Fibroblast of lung (primary cell): ENCODE results near the gene KLHDC7B. TPM values are rescaled to one million over a fixed set of nuclear protein-coding genes. Genes with fewer than 3 reads are reported as not detected.

ENCODE experiments used
- DNase-seq, 2 donors: peaks; one replicate each; pipeline versions ENCODE4 v3.0.0 to v3.0.0-alpha.2; 2010; ENCODE audit warnings: low read depth in 2 of 2
- H2AFZ ChIP-seq: 2 replicates; pipeline ENCODE4 v1.5.1; 2012; ENCODE audit warnings: low read length, control low read depth, inconsistent platforms
- H3K27ac ChIP-seq: 2 replicates; pipeline ENCODE4 v1.5.1; 2011; ENCODE audit warnings: low read length, control low read depth; ENCODE audit not compliant: insufficient read depth
- H3K27me3 ChIP-seq: 2 replicates; pipeline ENCODE4 v1.5.1; 2011; ENCODE audit warnings: mild to moderate bottlenecking, low read length; ENCODE audit not compliant: control insufficient read depth, insufficient read depth
- H3K36me3 ChIP-seq: 2 replicates; pipeline ENCODE4 v1.5.1; 2011; ENCODE audit warnings: low read length; ENCODE audit not compliant: control insufficient read depth, insufficient read depth
- H3K4me1 ChIP-seq: 2 replicates; pipeline ENCODE4 v1.5.1; 2011; ENCODE audit warnings: low read length; ENCODE audit not compliant: control insufficient read depth, insufficient read depth; ENCODE audit errors: extremely low read depth
- H3K4me2 ChIP-seq: 2 replicates; pipeline ENCODE4 v1.5.1; 2011; ENCODE audit warnings: low read length, control low read depth; ENCODE audit not compliant: insufficient read depth; ENCODE audit errors: extremely low read depth
- H3K4me3 ChIP-seq, 4 experiments: fragments of 200-600 bp in 1 of 4; sonication (generic) in 1 of 4; replicated peaks in 1 of 4; 2 replicates each; pipeline ENCODE4 v1.5.1; 2011 to 2016; ENCODE audit warnings: low read length in 4 of 4, low read depth in 3 of 4, mild to moderate bottlenecking in 3 of 4, control low read depth in 2 of 4, inconsistent platforms in 1 of 4, mixed read lengths in 1 of 4; ENCODE audit not compliant: insufficient read depth in 1 of 4; ENCODE audit errors: control extremely low read depth in 1 of 4
- H3K79me2 ChIP-seq: 2 replicates; pipeline ENCODE4 v1.5.1; 2012; ENCODE audit warnings: mild to moderate bottlenecking, low read length, inconsistent platforms; ENCODE audit not compliant: control insufficient read depth, insufficient read depth
- H3K9ac ChIP-seq: 2 replicates; pipeline ENCODE4 v1.5.1; 2011; ENCODE audit warnings: mild to moderate bottlenecking, low read length, control low read depth; ENCODE audit not compliant: insufficient read depth
- H3K9me3 ChIP-seq: 2 replicates; pipeline ENCODE4 v1.5.1; 2012; ENCODE audit warnings: low read depth, low read length; ENCODE audit not compliant: control insufficient read depth, insufficient read depth
- H4K20me1 ChIP-seq: 2 replicates; pipeline ENCODE4 v1.5.1; 2011; ENCODE audit warnings: low read length; ENCODE audit not compliant: control insufficient read depth, insufficient read depth; ENCODE audit errors: extremely low read depth
- EZH2 ChIP-seq: IDR thresholded peaks from 2 replicates; pipeline ENCODE4 v1.5.1; 2012; ENCODE audit warnings: low read length, control low read depth, mild to moderate bottlenecking; ENCODE audit errors: missing control alignments
- polyA plus RNA-seq, 2 donors: library from polyadenylated mRNA; depleted of rRNA in 1 of 2; stranded (reverse) in 1 of 2; unstranded in 1 of 2; fragments of >200 nt; gene quantifications; 2 replicates each; pipeline ENCODE4 v1.2.1, GENCODE V29; 2011 to 2012; ENCODE audit warnings: missing spikeins in 1 of 2
- total RNA-seq: library from RNA; depleted of rRNA; stranded (reverse); fragments of >200 nt; gene quantifications from 2 replicates; pipeline ENCODE4 v1.2.1, GENCODE V29; 2014
- TF ChIP-seq, protein P1 (sequence below), 2 donors: IDR thresholded peaks in 1 of 2; conservative IDR thresholded peaks in 1 of 2; 1 replicate in 1 of 2; 2 replicates in 1 of 2; pipeline ENCODE4 v1.5.1; 2011 to 2012; ENCODE audit warnings: low read length in 2 of 2, control low read depth in 1 of 2, inconsistent platforms in 1 of 2, low read depth in 1 of 2, mild to moderate bottlenecking in 1 of 2

KLHDC7B gene
- total and polyA plus RNA-seq, 2 donors (not counting 1 experiment from before 2014, with no cell fraction given), result 0.17 TPM; not detected in 1

DNA sequence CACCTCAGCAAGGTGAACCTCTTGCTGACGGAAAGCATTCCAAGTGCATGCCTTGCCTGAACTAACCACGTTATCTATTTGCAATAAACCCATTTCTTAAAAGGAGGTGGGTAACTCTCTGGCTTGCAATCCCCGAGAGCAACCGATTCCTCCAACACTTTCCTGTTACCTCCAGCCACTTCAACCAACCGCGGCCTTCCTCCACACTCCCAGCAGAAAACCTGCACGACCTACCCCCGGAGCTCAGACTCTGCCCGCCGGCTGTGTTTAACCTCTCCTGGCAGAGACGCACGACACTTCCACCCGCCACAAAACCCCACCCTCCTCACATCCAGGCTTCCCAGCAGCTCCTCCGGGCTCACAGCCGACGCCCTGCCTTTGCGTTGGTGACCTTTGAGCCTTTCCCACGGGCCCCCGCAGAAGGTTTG, 21.0 kb upstream of the KLHDC7B start:
- peak overlapping the region; percentile 53 to 82 (median 66) for H3K4me3 ChIP-seq
- peaks cover 17% of the 10 kb centered on the region for H3K36me3 ChIP-seq
- H3K4me2 ChIP-seq, result peak overlapping the region; percentile 100
- H3K27ac ChIP-seq, result peak overlapping the region; percentile 71
- H3K27me3 ChIP-seq, result no peaks in the 10 kb centered on the region
- H3K4me1 ChIP-seq, result peaks cover 11% of the 10 kb centered on the region
- no peaks in the 10 kb centered on the region for H4K20me1 ChIP-seq
- no peaks in the 10 kb centered on the region for H3K9me3 ChIP-seq
- DNase-seq, result no peak
- H3K79me2 ChIP-seq, result peaks cover 18% of the 10 kb centered on the region
- H2AFZ ChIP-seq, result no peak overlapping the region
- H3K9ac ChIP-seq, result peak overlapping the region; percentile 84
- no peak for TF ChIP-seq EZH2
- TF ChIP-seq, protein P1, sequence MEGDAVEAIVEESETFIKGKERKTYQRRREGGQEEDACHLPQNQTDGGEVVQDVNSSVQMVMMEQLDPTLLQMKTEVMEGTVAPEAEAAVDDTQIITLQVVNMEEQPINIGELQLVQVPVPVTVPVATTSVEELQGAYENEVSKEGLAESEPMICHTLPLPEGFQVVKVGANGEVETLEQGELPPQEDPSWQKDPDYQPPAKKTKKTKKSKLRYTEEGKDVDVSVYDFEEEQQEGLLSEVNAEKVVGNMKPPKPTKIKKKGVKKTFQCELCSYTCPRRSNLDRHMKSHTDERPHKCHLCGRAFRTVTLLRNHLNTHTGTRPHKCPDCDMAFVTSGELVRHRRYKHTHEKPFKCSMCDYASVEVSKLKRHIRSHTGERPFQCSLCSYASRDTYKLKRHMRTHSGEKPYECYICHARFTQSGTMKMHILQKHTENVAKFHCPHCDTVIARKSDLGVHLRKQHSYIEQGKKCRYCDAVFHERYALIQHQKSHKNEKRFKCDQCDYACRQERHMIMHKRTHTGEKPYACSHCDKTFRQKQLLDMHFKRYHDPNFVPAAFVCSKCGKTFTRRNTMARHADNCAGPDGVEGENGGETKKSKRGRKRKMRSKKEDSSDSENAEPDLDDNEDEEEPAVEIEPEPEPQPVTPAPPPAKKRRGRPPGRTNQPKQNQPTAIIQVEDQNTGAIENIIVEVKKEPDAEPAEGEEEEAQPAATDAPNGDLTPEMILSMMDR (conservative IDR thresholded peaks at IDR 0.05 in 1 of 2, IDR thresholded peaks at IDR 0.05 in 1 of 2; ENCODE audit: low read depth in 1 of 2, low read length in 2 of 2), result no peak

- peak within 1 kb of the TSS; percentile 84 for H3K9ac ChIP-seq
- H3K27ac ChIP-seq, result peak within 1 kb of the TSS; percentile 71
- peaks cover 3% of the 10 kb centered on the region for H3K27me3 ChIP-seq
- H2AFZ ChIP-seq, result peak within 1 kb of the TSS; percentile 17
- H3K79me2 ChIP-seq, result peaks cover 18% of the 10 kb centered on the region
- peaks cover 11% of the 10 kb centered on the region for H3K4me1 ChIP-seq
- peaks cover 17% of the 10 kb centered on the region for H3K36me3 ChIP-seq
- H3K4me3 ChIP-seq, result peak within 1 kb of the TSS; percentile 53 to 82 (median 66)
- peak; percentile 97 for DNase-seq
- H4K20me1 ChIP-seq, result no peaks in the 10 kb centered on the region
- TF ChIP-seq, protein P1 (conservative IDR thresholded peaks at IDR 0.05 in 1 of 2, IDR thresholded peaks at IDR 0.05 in 1 of 2; ENCODE audit: low read depth in 1 of 2, low read length in 2 of 2), result no peak
- no peak for TF ChIP-seq EZH2
- no peaks in the 10 kb centered on the region for H3K9me3 ChIP-seq
- peak within 1 kb of the TSS; percentile 100 for H3K4me2 ChIP-seq
Observed at GRCh38 chr22:50525104-50525857, 20.4 kb upstream of the KLHDC7B start, which contains the start of gene SCO2. Gene SCO2, minus strand, starts transcription at chr22:50525598. Its CDS starts 1,187 bp downstream, at chr22:50524411.

- Histone ChIP-seq H3K4me2 (peak overlapping the region; percentile 64), H3K27ac (peak overlapping the region; percentile 71), H3K36me3 (peaks cover 17% of the 10 kb centered on the region), H3K4me1 (peaks cover 16% of the 10 kb centered on the region), H4K20me1 (no peaks in the 10 kb centered on the region), H3K9me3 (no peaks in the 10 kb centered on the region), H2AFZ (peak overlapping the region; percentile 17), H3K79me2 (peaks cover 18% of the 10 kb centered on the region), H3K27me3 (peaks cover 6% of the 10 kb centered on the region), H3K9ac (peak overlapping the region; percentile 84), H3K4me3 (peak overlapping the region; percentile 19 to 82 (median 57))
- DNase-seq, result no peak
- TF ChIP-seq, protein P1 (conservative IDR thresholded peaks at IDR 0.05 in 1 of 2, IDR thresholded peaks at IDR 0.05 in 1 of 2; ENCODE audit: low read depth in 1 of 2, low read length in 2 of 2), result no peak
- TF ChIP-seq EZH2, result no peak
Observed at GRCh38 chr22:50525858-50526107, 19.9 kb upstream of the KLHDC7B start.
